SK-N-SH (cell line): Measurements from ENCODE around the gene SCARF1. TPM values are rescaled to one million over a fixed set of nuclear protein-coding genes. Genes with fewer than 3 reads are reported as not detected.

Source experiments
- CTCF ChIA-PET: fragments of 300-600, 350-600 bp; formaldehyde crosslinking; extraction: SDS; loops from one replicate; lab custom pipeline; 2021; lab: Yijun Ruan, JAX
- POLR2A ChIA-PET: fragments of 350-600 bp; sonication (Branson Sonifier 250); formaldehyde crosslinking; extraction: SDS; loops from one replicate; lab custom pipeline; 2020; ENCODE audit warnings: antibody characterized with exemption, inconsistent platforms; lab: Yijun Ruan, JAX
- DNase-seq: peaks from one replicate; pipeline ENCODE4 v3.0.0; 2012
- H2AFZ ChIP-seq: fragments of 200-600 bp; sonication (generic); 2 replicates; pipeline ENCODE4 v1.8.1; 2016; ENCODE audit warnings: antibody characterized with exemption, mild to moderate bottlenecking, low read depth
- H3F3A ChIP-seq: fragments of 200-600 bp; sonication (generic); replicated peaks from 2 replicates; pipeline ENCODE3; 2016; ENCODE audit warnings: antibody characterized with exemption, mild to moderate bottlenecking; ENCODE audit not compliant: insufficient read depth
- H3K27ac ChIP-seq, 2 experiments: fragments of 200-500 bp in 1 of 2; fragments of 200-600 bp in 1 of 2; sonication (Bioruptor generic) in 1 of 2; sonication (generic), shearing (Covaris generic) in 1 of 2; 2 replicates each; pipeline versions ENCODE4 v1.5.1 to v1.6.1; 2014 to 2016; ENCODE audit warnings: low read depth in 2 of 2, inconsistent platforms in 1 of 2, low read length in 1 of 2, mild to moderate bottlenecking in 1 of 2, mixed read lengths in 1 of 2
- H3K27me3 ChIP-seq: fragments of 200-600 bp; sonication (generic), shearing (Covaris generic); 2 replicates; pipeline ENCODE4 v1.6.1; 2016; ENCODE audit warnings: mixed run types; ENCODE audit not compliant: insufficient read depth
- H3K36me3 ChIP-seq, 2 experiments: fragments of 200-500 bp in 1 of 2; fragments of 200-600 bp in 1 of 2; sonication (Bioruptor generic) in 1 of 2; sonication (generic) in 1 of 2; replicated peaks in 1 of 2; 2 replicates each; pipeline versions ENCODE3 to v1.5.1; 2014 to 2016; ENCODE audit warnings: low read length in 1 of 2, mild to moderate bottlenecking in 1 of 2; ENCODE audit not compliant: insufficient read depth in 2 of 2, control insufficient read depth in 1 of 2
- H3K4me1 ChIP-seq, 2 experiments: fragments of 200-500 bp in 1 of 2; fragments of 200-600 bp in 1 of 2; sonication (Bioruptor generic) in 1 of 2; sonication (generic), shearing (Covaris generic) in 1 of 2; 2 replicates each; pipeline versions ENCODE4 v1.5.1 to v1.6.1; 2014 to 2016; ENCODE audit warnings: low read depth in 1 of 2, low read length in 1 of 2, mixed run types in 1 of 2; ENCODE audit not compliant: insufficient read depth in 2 of 2, control insufficient read depth in 1 of 2
- H3K4me2 ChIP-seq: fragments of 200-600 bp; sonication (generic), shearing (Covaris generic); 2 replicates; pipeline ENCODE4 v1.6.1; 2017; ENCODE audit warnings: mixed run types
- H3K4me3 ChIP-seq, 2 experiments: fragments of 200-500 bp in 1 of 2; fragments of 200-600 bp in 1 of 2; sonication (Bioruptor generic) in 1 of 2; sonication (generic), shearing (Covaris generic) in 1 of 2; 2 replicates each; pipeline versions ENCODE4 v1.5.1 to v1.8.1; 2014 to 2016; ENCODE audit warnings: low read depth in 2 of 2, inconsistent platforms in 1 of 2, low read length in 1 of 2, mild to moderate bottlenecking in 1 of 2, mixed read lengths in 1 of 2, moderate library complexity in 1 of 2
- H3K79me2 ChIP-seq: fragments of 200-600 bp; sonication (generic); 2 replicates; pipeline ENCODE4 v1.8.1; 2017; ENCODE audit warnings: mild to moderate bottlenecking; ENCODE audit not compliant: insufficient read depth
- H3K9ac ChIP-seq: fragments of 200-600 bp; sonication (generic); 2 replicates; pipeline ENCODE4 v1.6.1; 2017; ENCODE audit warnings: mixed run types
- H3K9me2 ChIP-seq: fragments of 200-600 bp; sonication (generic); 2 replicates; pipeline ENCODE4 v1.6.1; 2017; ENCODE audit warnings: mixed run types
- H3K9me3 ChIP-seq: fragments of 200-600 bp; sonication (generic); 2 replicates; pipeline ENCODE4 v1.6.1; 2017; ENCODE audit warnings: mixed run types, mild to moderate bottlenecking, moderate library complexity
- H4K20me1 ChIP-seq: fragments of 200-600 bp; sonication (generic); 2 replicates; pipeline ENCODE4 v1.6.1; 2017; ENCODE audit warnings: mild to moderate bottlenecking, mixed run types; ENCODE audit not compliant: insufficient read depth
- EP300 ChIP-seq, 2 experiments: IDR thresholded peaks; 2 replicates each; pipeline versions ENCODE4 v1.4.0 to v1.6.1; 2012; ENCODE audit warnings: borderline replicate concordance in 1 of 2, low read depth in 1 of 2, low read length in 1 of 2
- EZH2phosphoT487 ChIP-seq: fragments of 200-600 bp; sonication (generic); IDR thresholded peaks from 2 replicates; pipeline ENCODE4 v1.6.1; 2017; ENCODE audit warnings: low read depth, mixed run types, mild to moderate bottlenecking, antibody characterized with exemption, moderate library complexity, borderline replicate concordance
- FOSL2 ChIP-seq: IDR thresholded peaks from 2 replicates; pipeline ENCODE4 v1.4.0; 2012; ENCODE audit warnings: low read depth, mild to moderate bottlenecking, moderate library complexity, borderline replicate concordance
- FOXM1 ChIP-seq: IDR thresholded peaks from 2 replicates; pipeline ENCODE4 v1.4.0; 2012; ENCODE audit warnings: low read depth, mild to moderate bottlenecking
- IRF3 ChIP-seq: fragments of 150-350 bp; IDR thresholded peaks from 2 replicates; pipeline ENCODE4 v1.6.1; 2016; ENCODE audit warnings: mild to moderate bottlenecking, low read depth, low read length
- MEF2A ChIP-seq: IDR thresholded peaks from 2 replicates; pipeline ENCODE4 v1.4.0; 2012; ENCODE audit warnings: low read depth, borderline replicate concordance
- NFIC ChIP-seq: IDR thresholded peaks from 2 replicates; pipeline ENCODE4 v1.4.0; 2012; ENCODE audit warnings: borderline replicate concordance
- RFX5 ChIP-seq: IDR thresholded peaks from 2 replicates; pipeline ENCODE4 v1.6.1; 2012; ENCODE audit warnings: mild to moderate bottlenecking, improper control_type of control experiment, low read length
- RXRA ChIP-seq: IDR thresholded peaks from 2 replicates; pipeline ENCODE4 v1.4.0; 2012; ENCODE audit warnings: low read depth, mild to moderate bottlenecking, borderline replicate concordance
- USF2 ChIP-seq: fragments of 150-350 bp; IDR thresholded peaks from 2 replicates; pipeline ENCODE4 v1.6.1; 2017; ENCODE audit warnings: antibody characterized with exemption, low read length, low read depth, borderline replicate concordance
- YY1 ChIP-seq: IDR thresholded peaks from 2 replicates; pipeline ENCODE4 v1.4.0; 2012; ENCODE audit warnings: low read depth, mild to moderate bottlenecking
- WGBS: methylation state at CpG from one replicate; pipeline ENCODE4 v1.1.6; 2017; ENCODE audit warnings: low lambda C conversion rate; 5-methylcytosine and 5-hydroxymethylcytosine counted together
- polyA plus RNA-seq, 3 experiments: library from polyadenylated mRNA; depleted of rRNA; stranded (reverse); fragments of >200 nt; gene quantifications; 2 replicates each; pipeline ENCODE4 v1.2.3, GENCODE V29; 2012

The SCARF1 gene
- polyA plus RNA-seq, 1 of the 3 experiments (the other 2 are of a cell fraction), result 0.39 TPM

GRCh38 chr17:1638171-1638590, 7.4 kb downstream of the SCARF1 start:
- Histone ChIP-seq H3K36me3 (no peaks in the 10 kb centered on the region), H3K4me3 (no peak overlapping the region), H3K9ac (no peak overlapping the region), H3K4me2 (no peak overlapping the region), H3K79me2 (no peaks in the 10 kb centered on the region), H3K27ac (no peak overlapping the region), H2AFZ (no peak overlapping the region), H4K20me1 (no peaks in the 10 kb centered on the region), H3K9me3 (no peaks in the 10 kb centered on the region), H3K9me2 (no peaks in the 10 kb centered on the region), H3K27me3 (no peaks in the 10 kb centered on the region), H3K4me1 (peaks cover 0 to 16% of the 10 kb centered on the region in 2 experiments; a peak in 1 of 4 replicates), H3F3A (no peaks in the 10 kb centered on the region)
- ChIA-PET CTCF (interaction anchor here (3.4 to 3.5 kb wide), 2 partner anchors 11 to 64 kb away, joined by 15 to 18 read pairs; partner anchors contain the start of gene RILP), POLR2A (interaction anchor here (0.8 kb wide), 1 partner anchor 8 kb away, joined by 3 read pairs; no protein-coding TSS in a partner anchor)
- WGBS, result 91% methylated on average over 17 of the region's 17 CpGs
- no peak for DNase-seq
- TF ChIP-seq EZH2phosphoT487, result no peak
- no peak for TF ChIP-seq YY1
- no peak for TF ChIP-seq RFX5
- TF ChIP-seq EP300 (IDR thresholded peaks at IDR 0.05; ENCODE audit: borderline replicate concordance in 1 of 2, low read depth in 1 of 2, low read length in 1 of 2), result no peak
- no peak for TF ChIP-seq FOSL2
- TF ChIP-seq MEF2A, result no peak
- TF ChIP-seq RXRA, result no peak
- TF ChIP-seq FOXM1, result no peak
- no peak for TF ChIP-seq USF2
- TF ChIP-seq IRF3, result no peak

DNA sequence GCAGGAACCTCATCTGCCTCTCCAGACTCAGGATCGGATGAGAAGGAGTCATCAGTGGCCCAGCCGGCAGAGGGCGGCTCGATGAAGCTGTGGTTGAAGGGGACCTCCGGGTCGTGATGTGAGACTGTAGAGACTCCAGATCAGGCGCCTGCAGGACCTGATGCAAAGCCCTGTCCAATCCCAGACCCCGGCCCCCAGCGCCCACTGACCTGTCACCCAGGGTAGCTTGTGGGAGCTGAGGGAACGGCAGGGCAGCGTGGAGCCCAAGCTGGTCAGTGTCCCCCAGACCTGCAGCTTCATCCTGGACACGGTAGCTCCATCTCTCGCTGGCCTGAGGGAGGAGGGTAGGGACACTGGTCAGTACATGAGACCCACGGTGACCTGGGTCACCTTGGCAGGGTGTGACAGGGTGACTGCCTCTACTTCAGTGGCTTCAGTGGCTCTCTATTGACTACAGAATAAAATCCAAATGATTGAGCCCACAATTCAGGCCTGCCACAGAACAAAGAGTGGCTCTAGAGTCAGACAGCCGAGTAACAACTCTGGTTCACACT, 8.7 kb downstream of the SCARF1 start:
- DNase-seq, result no peak
- Histone ChIP-seq H3K79me2 (no peaks in the 10 kb centered on the region), H3K4me1 (peaks cover 0 to 16% of the 10 kb centered on the region in 2 experiments; a peak in 1 of 4 replicates), H3K36me3 (no peaks in the 10 kb centered on the region), H3K4me2 (no peak overlapping the region)
- TF ChIP-seq NFIC, result no peak
- TF ChIP-seq, all 33 proteins: peak for 0
- no peak overlapping the region for H3K4me3 ChIP-seq
- H3K9me2 ChIP-seq, result no peaks in the 10 kb centered on the region
- CTCF ChIA-PET, result interaction anchor here (2.0 kb wide), 1 partner anchor 12 kb away, joined by 7 read pairs; the partner anchor contains the start of gene RILP
- WGBS, result 88% methylated on average over 6 of the region's 15 CpGs
- no peaks in the 10 kb centered on the region for H3F3A ChIP-seq
- no peaks in the 10 kb centered on the region for H4K20me1 ChIP-seq
- POLR2A ChIA-PET, result no interaction called here
- H3K27ac ChIP-seq, result no peak overlapping the region
- H3K9me3 ChIP-seq, result no peaks in the 10 kb centered on the region
- no peaks in the 10 kb centered on the region for H3K27me3 ChIP-seq
- H2AFZ ChIP-seq, result no peak overlapping the region
- H3K9ac ChIP-seq, result no peak overlapping the region
